Dedifferentiated amniotic fluid mesenchymal stem cell (primary cell): ENCODE data around the gene TNIP2.

Source experiments
- DNase-seq: peaks from one replicate; pipeline ENCODE4 v3.0.0-alpha.2; 2016; ENCODE audit errors: extremely low spot score

Gene TNIP2, protein sequence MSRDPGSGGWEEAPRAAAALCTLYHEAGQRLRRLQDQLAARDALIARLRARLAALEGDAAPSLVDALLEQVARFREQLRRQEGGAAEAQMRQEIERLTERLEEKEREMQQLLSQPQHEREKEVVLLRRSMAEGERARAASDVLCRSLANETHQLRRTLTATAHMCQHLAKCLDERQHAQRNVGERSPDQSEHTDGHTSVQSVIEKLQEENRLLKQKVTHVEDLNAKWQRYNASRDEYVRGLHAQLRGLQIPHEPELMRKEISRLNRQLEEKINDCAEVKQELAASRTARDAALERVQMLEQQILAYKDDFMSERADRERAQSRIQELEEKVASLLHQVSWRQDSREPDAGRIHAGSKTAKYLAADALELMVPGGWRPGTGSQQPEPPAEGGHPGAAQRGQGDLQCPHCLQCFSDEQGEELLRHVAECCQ

GRCh38 chr4:2755821-2756690 lies at the start of gene TNIP2:
TNIP2 (minus strand) TSS chr4:2756336; CDS start chr4:2756289, 47 bp downstream.
- DNase-seq = peak; percentile 63

DNA sequence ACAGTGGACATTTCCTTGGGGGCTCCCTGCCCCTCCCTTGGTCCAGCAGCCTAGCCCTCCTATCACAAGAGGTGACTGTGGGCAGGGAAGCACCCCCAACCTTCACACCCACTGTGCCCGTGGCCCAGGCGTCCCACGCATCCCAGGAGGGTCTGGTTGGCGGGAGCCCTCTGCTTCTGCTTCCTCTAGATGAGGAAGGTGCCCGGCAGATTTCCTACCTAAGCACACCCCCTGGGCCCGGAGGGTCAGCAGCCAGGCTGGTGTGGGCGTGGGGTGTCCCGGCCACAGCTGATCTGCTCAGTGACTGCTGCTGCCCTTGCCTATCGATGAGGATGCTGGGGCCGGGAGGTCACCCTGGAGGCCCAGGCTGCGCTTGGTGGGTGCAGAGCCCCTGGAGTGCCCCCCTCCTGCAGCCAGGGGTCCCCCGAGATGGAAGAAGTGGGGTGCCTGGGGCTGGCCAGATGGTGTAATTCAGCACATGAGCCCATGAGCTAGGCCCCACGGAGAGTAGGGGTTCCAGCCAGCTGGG lies 48.9 kb upstream of the TNIP2 start:
- DNase-seq = no peak

DNA sequence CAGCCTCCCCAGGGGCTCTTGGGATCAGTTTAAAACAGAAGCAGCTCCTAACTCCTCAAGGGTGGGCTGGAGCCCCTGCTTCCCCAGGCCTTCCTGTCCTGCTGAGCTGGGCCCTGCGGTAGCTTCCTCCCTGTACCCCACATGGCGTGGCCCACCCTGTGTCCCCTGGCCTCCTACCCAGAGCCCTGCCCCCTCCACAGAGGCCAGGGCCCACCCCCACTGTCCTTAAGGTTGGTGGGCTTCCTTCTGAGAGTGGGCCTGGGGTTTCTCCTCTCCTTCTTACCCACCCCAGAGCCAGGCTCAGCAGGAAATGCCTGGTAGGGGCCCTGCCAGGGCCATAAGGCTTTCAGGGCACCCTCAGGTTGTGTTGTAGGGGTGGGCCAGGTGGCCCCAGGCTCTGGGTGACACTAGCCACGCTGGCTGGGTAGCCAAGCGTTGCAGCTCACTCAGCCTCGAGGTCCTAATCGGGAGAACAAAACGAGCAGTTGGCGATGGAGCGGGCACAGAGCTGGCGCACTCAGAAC lies 48.4 kb upstream of the TNIP2 start:
- no peak for DNase-seq

DNA sequence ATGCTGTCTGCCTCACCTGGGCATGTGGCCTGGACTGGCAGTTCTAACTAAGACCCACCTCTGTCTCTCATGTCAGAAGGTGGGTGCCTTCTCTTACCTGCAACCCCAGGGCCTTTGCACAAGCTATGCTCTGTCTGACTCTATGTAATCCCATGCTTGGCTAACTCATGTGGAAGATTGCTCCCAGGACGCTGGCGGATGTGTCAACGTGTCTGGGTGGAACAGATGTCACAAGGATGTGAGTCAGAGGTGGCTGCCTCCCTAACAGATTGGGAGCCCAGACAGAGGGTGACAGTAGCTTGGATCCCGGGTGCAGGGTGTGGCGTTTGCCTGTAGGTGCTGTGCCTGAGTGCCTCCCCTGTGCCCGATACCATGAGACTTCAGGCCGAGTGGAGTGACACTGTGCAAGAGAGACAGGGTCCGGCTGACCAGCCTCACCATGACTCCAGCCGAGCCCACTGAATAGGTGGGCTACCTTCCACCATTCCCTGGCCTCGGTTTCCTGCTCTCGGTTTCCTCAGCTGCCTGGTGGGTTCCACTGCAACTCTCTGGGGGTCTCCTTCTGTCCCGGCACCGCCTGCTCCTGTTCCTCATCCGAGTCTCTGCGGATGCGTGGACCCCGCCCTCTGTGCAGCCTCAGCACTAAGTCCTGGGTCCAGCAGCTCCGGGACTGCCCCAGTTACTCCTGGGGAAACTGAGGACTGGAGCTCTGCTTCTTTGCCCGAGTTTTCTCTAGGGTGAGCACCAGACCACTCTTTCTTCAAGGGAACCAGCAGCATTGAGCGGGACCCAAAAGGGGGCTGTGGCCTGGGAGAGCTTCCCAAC lies 47.7 kb upstream of the TNIP2 start:
- no peak for DNase-seq

DNA sequence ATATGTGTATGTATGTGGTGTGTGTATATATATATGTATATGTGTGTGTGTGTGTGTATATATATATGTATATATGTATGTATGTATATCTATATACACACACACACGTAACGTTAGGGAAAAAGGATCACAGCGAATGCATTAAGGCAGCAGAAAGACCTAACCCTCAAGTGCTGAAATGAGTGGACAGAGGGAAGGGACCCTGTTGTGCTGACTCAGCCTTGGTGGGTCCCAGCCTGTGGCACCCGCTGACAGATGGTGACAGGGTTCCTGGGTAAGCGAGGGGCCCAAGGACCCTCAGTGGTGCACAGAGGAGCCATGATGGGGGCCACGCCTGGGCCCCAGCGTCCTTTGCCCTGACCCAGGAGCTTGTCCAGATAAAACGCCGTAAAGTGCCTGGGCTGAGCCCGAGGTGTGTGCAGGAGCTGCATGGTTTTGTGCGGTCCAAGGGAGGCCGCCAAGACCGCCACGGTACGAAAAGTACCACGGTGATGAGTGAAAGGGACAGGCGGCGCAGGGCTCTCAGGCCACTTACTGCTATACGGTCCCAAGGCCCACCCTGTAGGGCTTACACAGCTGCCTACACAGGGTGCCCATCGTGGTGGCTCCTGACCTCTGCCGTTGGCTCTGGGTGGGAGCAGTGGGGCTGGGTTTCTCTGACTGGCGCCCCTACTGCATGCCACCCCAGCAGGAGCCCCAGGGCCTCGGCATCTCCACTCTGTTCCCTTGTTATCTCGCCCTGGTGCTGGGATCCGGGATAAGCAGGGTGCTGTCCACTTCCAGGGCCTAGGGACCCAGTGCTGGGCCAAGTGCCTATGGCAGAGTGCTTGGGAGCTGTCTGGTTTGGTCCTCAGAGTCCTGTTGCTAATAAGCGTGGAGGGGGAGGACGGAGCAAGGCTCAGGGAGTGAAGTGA lies 46.7 kb upstream of the TNIP2 start:
- DNase-seq = no peak

DNA sequence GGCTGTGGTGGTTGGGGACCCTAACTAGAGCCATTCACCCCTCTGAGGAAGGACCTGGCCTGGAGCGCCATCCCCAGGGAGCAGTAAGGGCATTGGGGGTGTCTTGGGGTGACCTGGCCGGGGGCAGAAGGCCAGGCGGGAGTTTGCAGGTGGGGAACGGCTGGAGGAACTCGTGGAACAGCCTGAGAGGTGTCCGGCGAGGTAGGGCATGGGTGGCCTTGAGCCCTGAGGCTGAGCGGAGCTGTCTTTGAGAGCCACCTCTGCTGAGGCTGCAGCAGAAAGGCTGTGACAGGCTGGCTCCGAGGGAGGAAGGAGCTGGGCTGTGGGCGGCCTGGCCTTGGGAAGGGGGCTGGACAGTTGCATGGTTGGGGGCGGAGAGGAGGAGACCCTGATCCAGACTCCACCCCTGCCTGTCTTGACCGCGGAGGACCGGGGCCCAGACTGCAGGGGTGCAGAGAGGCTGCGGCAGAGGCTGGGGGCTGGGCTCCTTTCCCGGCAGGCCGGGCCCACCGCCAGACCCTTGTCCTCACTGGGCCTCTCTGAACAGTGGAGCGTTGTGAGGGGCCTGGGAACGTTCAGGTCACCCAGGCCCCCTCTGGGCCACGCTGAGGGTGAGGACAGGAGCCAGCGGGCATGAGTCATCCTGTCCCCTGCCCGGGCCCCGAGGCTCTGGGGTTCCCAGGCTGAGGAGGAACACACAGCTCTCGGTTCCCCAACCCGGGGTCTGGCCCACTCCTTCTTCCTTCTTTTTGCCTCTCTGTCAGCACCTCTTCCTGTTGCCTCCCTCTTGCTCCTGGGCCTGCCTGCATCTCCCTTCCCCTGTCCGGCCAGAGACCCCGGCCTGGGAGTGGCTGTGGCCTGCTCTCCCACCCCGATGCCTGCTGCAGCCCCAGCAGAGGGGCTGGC lies 44.8 kb upstream of the TNIP2 start:
- DNase-seq = no peak

- no peak for DNase-seq
Measured at GRCh38 chr4:2799971-2800690, 44.0 kb upstream of the TNIP2 start.

DNA sequence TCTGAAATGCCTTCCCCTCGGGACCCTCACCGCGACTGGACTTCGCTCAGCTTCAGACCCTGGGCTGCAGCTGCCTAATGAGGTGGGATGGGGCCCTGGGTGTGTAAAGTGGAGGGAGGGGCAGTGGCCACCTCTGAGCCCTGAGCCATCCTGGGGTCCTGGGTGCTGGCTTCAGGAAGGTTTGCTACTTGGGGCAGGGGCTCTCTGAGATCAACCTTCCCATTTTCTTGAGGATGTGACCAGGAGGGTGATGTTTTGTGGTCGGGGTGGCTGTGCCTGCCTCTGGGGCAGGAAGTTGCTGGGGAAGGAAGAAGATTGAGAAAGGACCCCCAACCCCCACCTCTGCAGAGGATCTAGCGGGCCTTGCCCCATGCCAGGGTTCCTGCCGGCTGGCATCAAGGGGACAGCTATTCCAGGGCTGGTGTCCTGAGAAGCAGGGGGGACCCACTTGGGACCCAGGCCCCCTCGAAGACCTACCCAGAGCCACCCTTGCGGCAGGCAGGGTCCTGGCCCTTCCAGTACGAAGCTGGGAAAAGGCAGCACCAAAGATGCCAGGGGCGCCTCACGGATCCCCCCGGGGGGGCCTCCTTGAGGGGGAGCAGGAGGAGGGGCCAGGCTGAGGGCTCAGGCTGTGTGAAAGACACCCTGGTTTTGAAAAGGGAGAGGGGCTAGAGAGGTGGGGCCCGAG lies 43.2 kb upstream of the TNIP2 start:
- no peak for DNase-seq

GRCh38 chr4:2798399-2799223 lies 42.5 kb upstream of the TNIP2 start:
- no peak for DNase-seq

DNA sequence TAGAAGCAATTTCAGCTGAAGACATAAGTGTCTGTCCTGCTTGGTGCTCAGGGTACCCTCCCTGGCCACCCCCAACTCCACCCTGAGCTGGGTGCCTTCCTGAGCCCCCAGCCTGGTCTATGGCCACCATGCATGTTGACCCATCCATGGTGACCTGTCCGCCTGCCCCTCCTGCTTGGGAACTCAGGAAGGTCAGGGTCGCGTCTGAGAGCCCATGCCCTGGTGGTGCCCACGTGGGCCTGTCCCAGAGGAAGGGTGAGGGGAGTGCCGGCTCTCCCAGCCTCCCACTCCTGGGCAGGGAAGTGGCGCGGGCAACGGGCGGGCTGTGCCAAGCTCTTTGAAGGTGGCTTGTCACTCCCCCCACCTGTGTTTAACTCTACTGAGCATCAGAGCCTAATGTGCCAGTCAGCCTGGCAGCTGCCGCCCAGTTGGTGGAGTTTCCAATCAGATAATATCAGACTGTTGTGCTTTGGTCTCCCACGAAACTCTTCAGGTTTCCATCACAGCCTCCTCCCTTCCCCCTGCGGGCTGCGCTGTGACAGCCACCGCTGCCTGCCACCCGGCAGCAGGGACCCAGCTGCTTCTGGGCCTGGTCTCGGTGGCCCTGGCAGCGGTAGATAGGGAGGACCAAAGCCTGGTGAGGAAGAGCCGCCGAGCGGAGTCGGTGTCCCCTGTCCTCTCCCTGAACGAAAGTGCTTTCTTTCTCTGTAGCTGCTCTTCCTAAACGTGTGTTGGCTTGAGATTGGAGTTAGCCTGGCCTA lies 41.6 kb upstream of the TNIP2 start:
- no peak for DNase-seq

DNA sequence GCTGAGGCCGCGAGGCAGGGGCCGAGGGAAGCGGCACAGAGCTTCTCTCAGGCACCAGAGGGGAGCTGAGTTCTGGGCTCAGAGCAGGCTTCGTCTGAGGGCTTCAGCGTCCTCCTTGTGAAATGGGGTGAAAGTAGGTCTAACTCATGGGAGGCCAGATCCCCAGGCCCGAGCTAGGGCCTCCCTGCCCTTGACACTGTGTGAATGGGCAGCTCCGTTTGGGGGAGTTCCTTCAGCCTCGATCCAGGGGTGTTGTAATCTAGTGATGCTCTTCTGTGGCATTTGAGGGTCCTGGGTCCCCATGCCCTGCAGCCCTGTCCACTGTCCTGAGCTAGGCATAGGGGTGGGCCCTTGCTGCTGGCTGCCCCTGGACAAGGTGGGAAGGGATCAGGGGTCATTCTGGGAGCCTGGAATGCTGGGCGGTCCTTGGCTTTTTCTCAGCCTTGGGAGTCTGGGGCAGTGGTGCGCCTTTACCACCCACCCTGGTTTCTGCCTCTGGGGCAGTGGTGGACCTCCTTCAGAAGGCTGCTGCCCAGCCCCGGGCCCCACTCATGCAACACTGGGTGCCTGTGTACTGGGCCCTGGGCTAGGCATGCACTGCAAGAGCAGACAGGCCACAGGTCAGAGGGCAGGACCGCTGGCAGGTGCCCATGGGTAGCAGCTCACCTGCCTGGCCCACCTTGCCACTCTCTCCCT lies 40.9 kb upstream of the TNIP2 start:
- no peak for DNase-seq

DNA sequence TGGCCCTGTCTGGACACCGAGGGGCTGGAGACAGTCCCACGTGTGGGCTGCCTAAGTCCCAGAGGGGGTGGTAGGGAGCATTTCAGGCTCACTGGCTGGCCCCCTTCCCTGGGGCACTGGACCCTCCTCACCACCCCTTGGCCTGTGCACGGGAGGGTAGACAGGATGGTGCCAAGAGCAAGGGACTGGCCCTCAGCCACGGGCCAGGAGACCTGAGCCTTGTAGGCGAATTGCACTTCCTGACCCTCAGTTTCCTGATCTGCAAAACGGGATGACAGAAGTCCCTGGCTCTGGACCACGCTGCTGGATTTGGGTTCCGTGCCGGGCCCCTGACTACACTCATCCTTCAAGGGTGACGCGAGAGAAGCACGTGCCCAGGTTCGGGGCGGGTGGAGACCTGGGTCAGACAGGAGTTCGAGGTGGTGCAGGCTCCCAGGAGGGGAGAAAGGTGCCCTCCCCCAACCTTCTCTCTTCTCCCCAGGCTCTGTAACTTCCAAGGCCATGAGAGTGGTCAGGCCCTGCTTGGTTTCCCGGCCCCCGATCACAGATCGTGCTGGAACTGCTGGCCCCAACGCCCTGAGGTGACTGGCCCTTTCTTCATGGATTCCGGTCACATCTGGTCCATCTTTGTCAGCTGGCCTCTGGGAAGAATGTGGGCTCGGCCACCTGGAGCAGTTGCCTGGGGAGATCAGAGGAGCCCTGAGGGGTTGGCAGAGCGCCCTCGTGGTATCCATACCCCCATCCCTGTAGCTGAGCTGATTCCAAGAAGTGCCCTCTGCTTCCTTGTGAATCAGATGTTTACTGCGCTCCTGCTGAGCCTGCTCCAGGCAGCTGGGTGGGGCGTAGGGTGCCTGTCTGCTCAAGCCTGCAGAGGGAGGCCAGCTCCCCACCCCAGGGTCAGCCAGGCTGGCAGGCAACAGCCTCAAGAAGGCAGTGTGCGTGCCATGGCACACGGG lies 40.0 kb upstream of the TNIP2 start:
- peak; percentile 34 for DNase-seq

DNA sequence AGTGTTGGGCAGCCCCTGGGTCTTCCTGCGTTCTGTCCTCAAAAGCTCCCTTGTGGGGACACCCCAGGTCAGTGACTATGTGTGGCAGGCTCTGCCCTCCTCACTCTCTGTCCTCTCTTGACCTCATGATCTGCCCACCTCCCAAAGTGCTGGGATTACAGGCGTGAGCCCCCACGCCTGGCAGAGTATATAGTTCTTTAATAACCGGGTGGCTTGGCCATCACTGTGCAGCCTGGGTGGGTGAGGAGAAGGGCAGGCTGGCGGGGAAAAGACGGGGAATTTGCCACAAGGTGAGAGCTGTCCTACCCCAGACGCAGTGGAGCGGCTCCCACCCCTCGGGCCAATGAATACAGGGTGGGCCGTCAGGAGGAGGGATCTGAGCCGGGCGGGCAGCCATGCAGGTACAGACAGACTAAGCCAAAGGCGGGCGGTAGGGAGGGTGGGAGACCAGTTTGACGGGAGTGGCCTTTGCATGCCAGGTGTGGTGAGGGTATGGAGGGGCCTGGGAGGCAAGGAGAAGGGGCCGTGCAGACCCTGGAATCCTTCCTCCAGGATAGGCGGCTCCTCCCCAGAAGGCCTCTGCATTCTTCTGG lies 39.3 kb upstream of the TNIP2 start:
- no peak for DNase-seq
